Omental fat pad (tissue), 4 donors: ENCODE results near the gene ADGB. TPM values are rescaled to one million over a fixed set of nuclear protein-coding genes. Genes with fewer than 3 reads are reported as not detected.

Source experiments
- ATAC-seq: fragments of 150-250 bp; one replicate; pipeline ENCODE4 v1.9.1; 2016; ENCODE audit warnings: mild to moderate bottlenecking, moderate library complexity; ENCODE audit not compliant: low FRiP score
- DNase-seq: peaks from one replicate; pipeline ENCODE4 v3.0.0-alpha.2; 2019; ENCODE audit warnings: low spot score
- total RNA-seq, 4 donors: library from RNA; depleted of rRNA; stranded (reverse); fragments of >200 nt; gene quantifications; one replicate each; pipeline ENCODE4 v1.1.0, GENCODE V29; 2016
- TF ChIP-seq, protein P1 (sequence below), 3 donors: fragments of 450-650 bp; IDR thresholded peaks; one replicate each; pipeline ENCODE4 v1.5.1; 2016 to 2017; ENCODE audit warnings: antibody characterized with exemption in 3 of 3, mild to moderate bottlenecking in 3 of 3, moderate library complexity in 2 of 3

The ADGB gene
- total RNA-seq, 4 donors from 2014 or later, result not detected

DNA sequence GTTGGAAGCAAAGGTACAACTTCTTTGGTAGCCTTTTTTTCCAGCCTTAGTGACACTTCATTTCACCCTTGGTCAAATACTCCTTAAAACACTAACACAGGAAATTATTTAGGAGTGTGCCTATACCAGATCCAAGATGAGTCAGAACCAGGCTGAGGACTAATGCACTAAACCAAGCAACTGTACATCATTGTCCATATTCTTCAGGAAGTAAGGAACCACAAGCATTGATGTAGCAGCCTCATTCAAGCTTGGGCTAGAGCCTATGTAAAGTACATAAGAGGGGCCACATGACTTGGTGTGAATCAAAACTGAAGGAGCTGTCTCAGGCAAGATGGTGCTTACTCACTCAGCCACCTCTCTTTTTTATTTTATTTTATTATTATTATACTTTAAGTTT is 20.7 kb upstream of the ADGB start:
- DNase-seq (no peak), ATAC-seq (no peak)
- TF ChIP-seq, protein P1, sequence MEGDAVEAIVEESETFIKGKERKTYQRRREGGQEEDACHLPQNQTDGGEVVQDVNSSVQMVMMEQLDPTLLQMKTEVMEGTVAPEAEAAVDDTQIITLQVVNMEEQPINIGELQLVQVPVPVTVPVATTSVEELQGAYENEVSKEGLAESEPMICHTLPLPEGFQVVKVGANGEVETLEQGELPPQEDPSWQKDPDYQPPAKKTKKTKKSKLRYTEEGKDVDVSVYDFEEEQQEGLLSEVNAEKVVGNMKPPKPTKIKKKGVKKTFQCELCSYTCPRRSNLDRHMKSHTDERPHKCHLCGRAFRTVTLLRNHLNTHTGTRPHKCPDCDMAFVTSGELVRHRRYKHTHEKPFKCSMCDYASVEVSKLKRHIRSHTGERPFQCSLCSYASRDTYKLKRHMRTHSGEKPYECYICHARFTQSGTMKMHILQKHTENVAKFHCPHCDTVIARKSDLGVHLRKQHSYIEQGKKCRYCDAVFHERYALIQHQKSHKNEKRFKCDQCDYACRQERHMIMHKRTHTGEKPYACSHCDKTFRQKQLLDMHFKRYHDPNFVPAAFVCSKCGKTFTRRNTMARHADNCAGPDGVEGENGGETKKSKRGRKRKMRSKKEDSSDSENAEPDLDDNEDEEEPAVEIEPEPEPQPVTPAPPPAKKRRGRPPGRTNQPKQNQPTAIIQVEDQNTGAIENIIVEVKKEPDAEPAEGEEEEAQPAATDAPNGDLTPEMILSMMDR (IDR thresholded peaks at IDR 0.05), result no peak

DNA sequence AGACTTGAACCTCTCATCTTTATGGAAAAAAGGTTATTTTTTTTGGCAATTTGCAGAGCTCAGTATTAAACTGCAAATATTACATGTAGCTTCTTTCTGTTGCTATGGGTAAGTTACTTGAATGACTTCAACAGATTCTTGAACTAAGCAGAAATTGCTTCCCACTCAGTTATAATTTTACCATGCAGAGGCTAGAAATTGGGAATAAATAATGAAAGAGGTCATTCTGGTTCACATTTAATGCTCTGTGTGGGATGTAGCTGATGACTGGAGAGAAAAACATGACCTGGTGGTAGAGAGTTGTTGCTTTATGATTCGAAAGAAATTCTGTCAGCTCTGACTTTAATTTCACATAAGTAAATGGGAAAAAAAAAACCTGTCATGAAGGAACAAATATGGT is 16.8 kb upstream of the ADGB start:
- ATAC-seq, result no peak
- no peak for DNase-seq
- TF ChIP-seq, protein P1 (IDR thresholded peaks at IDR 0.05), result no peak

DNA sequence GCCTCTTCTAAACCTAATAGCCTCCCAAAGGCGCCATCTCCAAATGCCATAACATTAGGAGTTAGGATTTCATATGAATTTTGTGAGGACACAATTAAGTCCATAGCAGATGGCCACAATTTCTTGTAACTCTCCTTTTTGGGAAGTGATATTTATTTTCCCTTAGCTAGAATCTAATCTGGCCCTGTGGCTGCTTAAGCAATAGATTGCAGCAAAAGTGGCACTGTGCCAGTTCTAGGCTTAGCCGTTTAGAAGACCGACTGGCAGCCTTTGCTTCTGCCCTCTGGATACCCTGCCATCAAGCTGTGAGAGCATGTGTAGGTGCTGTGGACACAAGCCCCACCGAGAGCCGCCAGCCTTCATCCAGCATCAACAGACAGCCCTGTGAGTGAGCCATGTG is 15.9 kb upstream of the ADGB start:
- DNase-seq, result no peak
- TF ChIP-seq, protein P1 (IDR thresholded peaks at IDR 0.05), result no peak
- ATAC-seq, result no peak

DNA sequence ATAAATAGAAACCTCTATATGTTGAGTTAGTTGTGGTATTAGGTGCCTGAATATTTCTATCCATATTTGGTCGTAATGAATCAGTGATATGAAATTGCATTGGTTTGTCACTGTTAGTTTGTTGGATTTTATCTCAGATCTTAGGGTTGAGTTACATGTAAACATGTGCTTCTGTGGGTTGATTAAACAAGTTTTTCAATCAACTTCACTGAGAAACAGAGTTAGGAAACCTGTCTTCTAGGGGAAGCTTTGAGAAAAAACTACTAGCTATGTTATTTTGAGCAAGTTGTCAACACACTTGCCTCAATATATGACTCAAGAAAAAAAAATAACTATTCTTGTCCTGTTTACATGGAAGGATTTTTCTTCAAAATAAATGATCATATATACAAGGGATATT is 14.8 kb upstream of the ADGB start:
- DNase-seq, result no peak
- TF ChIP-seq, protein P1 (IDR thresholded peaks at IDR 0.05), result no peak
- ATAC-seq, result no peak

DNA sequence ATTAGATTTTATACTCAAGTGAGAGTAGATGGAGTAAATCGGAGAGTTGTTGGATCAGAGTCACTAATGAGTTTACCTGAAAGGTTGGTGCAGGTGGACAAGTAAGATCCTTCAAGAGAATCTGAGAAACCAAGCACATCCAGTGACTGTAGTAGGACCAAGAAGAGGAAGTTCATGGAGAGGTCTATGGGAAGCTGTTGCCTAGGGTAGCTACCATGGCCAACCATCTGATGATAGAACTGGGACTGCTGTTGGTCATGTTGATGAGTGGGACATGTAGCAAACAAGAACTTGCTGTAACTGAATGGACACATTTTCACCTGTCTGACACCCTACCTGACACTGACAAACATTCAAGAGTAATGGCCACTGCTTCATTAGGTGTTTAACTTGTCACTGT is 11.3 kb upstream of the ADGB start:
- TF ChIP-seq, protein P1 (IDR thresholded peaks at IDR 0.05), result no peak
- DNase-seq, result no peak
- no peak for ATAC-seq

DNA sequence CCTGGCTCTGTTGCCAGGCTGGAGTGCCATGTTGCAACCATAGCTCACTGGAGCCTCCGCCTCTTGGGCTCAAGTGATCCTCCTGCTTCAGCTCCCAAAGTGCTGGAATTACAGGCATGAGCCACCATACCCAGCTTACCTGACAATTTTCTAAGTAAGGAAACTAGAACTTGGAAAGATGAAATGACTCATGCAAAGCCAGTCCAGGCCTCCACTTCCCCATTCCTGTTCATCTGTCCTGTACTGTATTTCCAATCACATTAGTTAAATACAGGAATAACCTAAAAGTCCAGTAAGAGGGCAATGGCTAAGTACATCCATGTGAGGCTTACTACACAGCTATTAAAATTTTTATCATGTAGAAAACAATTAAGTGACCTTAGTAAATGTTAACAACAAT is 8.3 kb upstream of the ADGB start:
- no peak for DNase-seq
- TF ChIP-seq, protein P1 (IDR thresholded peaks at IDR 0.05), result no peak
- ATAC-seq, result no peak

DNA sequence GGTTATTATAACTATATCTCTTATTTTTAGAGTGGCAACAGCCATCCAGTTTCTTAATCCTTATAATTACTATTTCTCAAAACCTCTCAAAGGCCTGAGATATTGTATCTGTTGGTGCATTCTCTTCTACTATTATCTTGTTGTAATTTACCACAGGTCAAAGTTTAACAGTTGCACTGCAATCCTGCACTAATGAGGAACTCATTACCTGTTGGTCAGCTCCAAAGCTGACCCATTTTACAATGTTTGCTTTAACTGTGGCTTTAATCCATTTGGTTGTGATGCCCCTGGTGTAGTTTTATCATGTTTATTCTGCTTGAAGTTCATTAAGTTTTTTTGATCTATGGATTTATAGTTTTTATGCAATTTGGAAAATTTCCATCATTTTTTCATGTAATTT is 6.3 kb upstream of the ADGB start:
- ATAC-seq, result no peak
- TF ChIP-seq, protein P1 (IDR thresholded peaks at IDR 0.05), result no peak
- DNase-seq, result no peak
